GM23338 (cell line): ENCODE measurements around the gene DDIT3. TPM values are rescaled to one million over a fixed set of nuclear protein-coding genes. Genes with fewer than 3 reads are reported as not detected.

Source experiments
- ATAC-seq: fragments of 200-7000 bp; cut with Tn5 transposase; 3 replicates; pipeline ENCODE4 v1.9.1; 2020
- DNase-seq: peaks from one replicate; pipeline ENCODE4 v3.0.0-alpha.2; 2015; ENCODE audit warnings: low spot score
- H2AFZ ChIP-seq: fragments of 200-600 bp; sonication (generic); 2 replicates; pipeline ENCODE4 v1.8.0; 2016; ENCODE audit warnings: antibody characterized with exemption, mild to moderate bottlenecking, moderate library complexity
- H3F3A ChIP-seq: fragments of 200-600 bp; sonication (generic); replicated peaks from 2 replicates; pipeline ENCODE4 v1.8.0; 2017; ENCODE audit warnings: antibody characterized with exemption, mixed run types, low read depth
- H3K27ac ChIP-seq: fragments of 200-600 bp; sonication (generic); 2 replicates; pipeline ENCODE4 v1.6.1; 2016; ENCODE audit warnings: low read depth
- H3K27me3 ChIP-seq: fragments of 200-600 bp; sonication (generic); 2 replicates; pipeline ENCODE4 v1.8.0; 2016; ENCODE audit warnings: mild to moderate bottlenecking, mixed run types, moderate library complexity; ENCODE audit not compliant: insufficient read depth
- H3K36me3 ChIP-seq: fragments of 200-600 bp; sonication (generic); 2 replicates; pipeline ENCODE4 v1.8.0; 2016; ENCODE audit warnings: mild to moderate bottlenecking; ENCODE audit not compliant: insufficient read depth
- H3K4me1 ChIP-seq: fragments of 200-600 bp; sonication (generic); 2 replicates; pipeline ENCODE4 v1.8.0; 2016; ENCODE audit warnings: mild to moderate bottlenecking, moderate library complexity; ENCODE audit not compliant: insufficient read depth
- H3K4me2 ChIP-seq: fragments of 200-600 bp; sonication (generic); 2 replicates; pipeline ENCODE4 v1.7.1; 2017; ENCODE audit warnings: mixed run types
- H3K4me3 ChIP-seq: fragments of 200-600 bp; sonication (generic); 2 replicates; pipeline ENCODE4 v1.6.1; 2016; ENCODE audit warnings: mixed run types
- H3K79me2 ChIP-seq: fragments of 200-600 bp; sonication (generic); replicated peaks from 2 replicates; pipeline ENCODE4 v1.8.0; 2017; ENCODE audit warnings: mild to moderate bottlenecking; ENCODE audit not compliant: insufficient read depth
- H3K9me2 ChIP-seq: fragments of 200-600 bp; sonication (generic); 2 replicates; pipeline ENCODE4 v1.8.0; 2017; ENCODE audit not compliant: insufficient read depth
- H4K20me1 ChIP-seq: fragments of 200-600 bp; sonication (generic); replicated peaks from 2 replicates; pipeline ENCODE4 v1.8.0; 2017; ENCODE audit warnings: mild to moderate bottlenecking; ENCODE audit not compliant: insufficient read depth
- H3K27ac Mint-ChIP-seq: 2 replicates; pipeline ENCODE4 v1.8.0; 2020; ENCODE audit warnings: inconsistent platforms, mild to moderate bottlenecking, moderate library complexity, mixed read lengths
- H3K27me3 Mint-ChIP-seq: 3 replicates; pipeline ENCODE4 v1.8.0; 2022; ENCODE audit warnings: low read depth, mild to moderate bottlenecking, moderate library complexity, mixed read lengths, inconsistent platforms; ENCODE audit not compliant: insufficient read depth, poor library complexity
- H3K36me3 Mint-ChIP-seq: 3 replicates; pipeline ENCODE4 v1.8.0; 2021; ENCODE audit warnings: low read depth, mild to moderate bottlenecking, inconsistent platforms, moderate library complexity, mixed read lengths
- H3K4me1 Mint-ChIP-seq: 3 replicates; pipeline ENCODE4 v1.8.0; 2020; ENCODE audit warnings: mild to moderate bottlenecking, inconsistent platforms, mixed read lengths
- H3K4me3 Mint-ChIP-seq: 3 replicates; pipeline ENCODE4 v1.8.0; 2021; ENCODE audit warnings: moderate library complexity, mild to moderate bottlenecking, inconsistent platforms, mixed read lengths
- H3K9me3 Mint-ChIP-seq: 3 replicates; pipeline ENCODE4 v1.8.0; 2020; ENCODE audit warnings: moderate library complexity, mild to moderate bottlenecking, inconsistent platforms, mixed read lengths
- CREB1 ChIP-seq: fragments of 250-450 bp; sonication (Bioruptor Pico); IDR thresholded peaks from 2 replicates; pipeline ENCODE4 v1.5.0; 2020; ENCODE audit warnings: low read depth, mild to moderate bottlenecking, moderate library complexity
- CTCF ChIP-seq, 2 experiments: fragments of 200-600 bp in 1 of 2; sonication (generic) in 1 of 2; conservative IDR thresholded peaks; 2 replicates each; pipeline versions ENCODE4 v1.5.1 to v1.6.1; 2016 to 2017; ENCODE audit warnings: antibody characterized with exemption in 2 of 2, low read depth in 2 of 2, mild to moderate bottlenecking in 2 of 2, moderate library complexity in 1 of 2
- ETS1 ChIP-seq: IDR thresholded peaks from 2 replicates; pipeline ENCODE4 v1.6.1; 2016; ENCODE audit warnings: antibody characterized with exemption
- EZH2 ChIP-seq: fragments of 200-600 bp; sonication (generic); IDR thresholded peaks from one replicate; pipeline ENCODE4 v1.8.0; 2017; ENCODE audit warnings: antibody characterized with exemption, mild to moderate bottlenecking, low read depth; ENCODE audit not compliant: unreplicated experiment
- EZH2phosphoT487 ChIP-seq: fragments of 200-600 bp; sonication (generic); IDR thresholded peaks from one replicate; pipeline ENCODE4 v1.8.1; 2018; ENCODE audit warnings: antibody characterized with exemption; ENCODE audit not compliant: unreplicated experiment
- JUNB ChIP-seq: IDR thresholded peaks from one replicate; pipeline ENCODE4 v1.6.1; 2016; ENCODE audit warnings: antibody characterized with exemption; ENCODE audit not compliant: unreplicated experiment
- NANOG ChIP-seq: IDR thresholded peaks from 2 replicates; pipeline ENCODE4 v1.6.1; 2016; ENCODE audit warnings: antibody characterized with exemption, borderline replicate concordance
- POLR2AphosphoS5 ChIP-seq: IDR thresholded peaks from 2 replicates; pipeline ENCODE4 v1.6.1; 2016; ENCODE audit warnings: antibody characterized with exemption, low read depth
- REST ChIP-seq: IDR thresholded peaks from one replicate; pipeline ENCODE4 v1.6.1; 2018; ENCODE audit warnings: antibody characterized with exemption; ENCODE audit not compliant: unreplicated experiment
- STAT1 ChIP-seq: IDR thresholded peaks from one replicate; pipeline ENCODE4 v1.6.1; 2016; ENCODE audit warnings: antibody characterized with exemption; ENCODE audit not compliant: unreplicated experiment
- ZNF114 ChIP-seq: fragments of 250-450 bp; sonication (Bioruptor Pico); IDR thresholded peaks from 2 replicates; pipeline ENCODE4 v1.5.0; 2020; ENCODE audit warnings: mild to moderate bottlenecking, moderate library complexity
- ZNF331 ChIP-seq: fragments of 250-450 bp; sonication (Bioruptor Pico); IDR thresholded peaks from 2 replicates; pipeline ENCODE4 v1.5.0; 2020; ENCODE audit warnings: low read depth, mild to moderate bottlenecking, moderate library complexity
- polyA plus RNA-seq: library from polyadenylated mRNA; unstranded; fragments of >200 nt; fragmentation: Nextera tagmentation; extraction: Ambion mirVana; gene quantifications from 2 replicates; pipeline ENCODE4 v1.2.1, GENCODE V29; 2016
- total RNA-seq: library from RNA; depleted of rRNA; stranded (reverse); fragments of >200 nt; shearing (Covaris generic); gene quantifications from 2 replicates; pipeline ENCODE4 v1.2.3, GENCODE V29; 2014
- TF ChIP-seq, protein P1 (sequence below): fragments of 250-450 bp; sonication (Bioruptor Pico); IDR thresholded peaks from 2 replicates; pipeline ENCODE4 v1.5.0; 2020; ENCODE audit warnings: mild to moderate bottlenecking, moderate library complexity

Gene DDIT3
- total and polyA plus RNA-seq, 2 experiments from 2014 or later, result 3.9 to 12.5 TPM

GRCh38 chr12:57529831-57530230, 9.5 kb upstream of the DDIT3 start:
- Mint-ChIP-seq H3K27me3 (peaks cover 13% of the 10 kb centered on the region), H3K36me3 (peaks cover 64% of the 10 kb centered on the region), H3K9me3 (no peaks in the 10 kb centered on the region), H3K4me1 (peaks cover 14% of the 10 kb centered on the region), H3K4me3 (no peak overlapping the region; the same call in 2 of the 3 replicates), H3K27ac (no peak overlapping the region; the same call in 1 of the 2 replicates)
- ATAC-seq, result no peak
- Histone ChIP-seq H3K9me2 (no peaks in the 10 kb centered on the region), H3F3A (0 out of 2 replicates have a peak, but pooled peaks cover 8% of the 10 kb centered on the region), H3K27me3 (no peaks in the 10 kb centered on the region), H3K4me1 (peaks cover 4% of the 10 kb centered on the region; the same call in 1 of the 2 replicates), H3K27ac (no peak overlapping the region), H2AFZ (no peak overlapping the region), H3K4me3 (no peak overlapping the region), H3K4me2 (no peak overlapping the region), H3K36me3 (peaks cover 20% of the 10 kb centered on the region), H3K79me2 (no peaks in the 10 kb centered on the region), H4K20me1 (peaks cover 8% of the 10 kb centered on the region)
- no peak for DNase-seq
- TF ChIP-seq ZNF331 (CRISPR knock-in tag), result no peak
- no peak for TF ChIP-seq REST
- TF ChIP-seq EZH2, result no peak
- TF ChIP-seq ETS1, result no peak
- TF ChIP-seq CTCF (conservative IDR thresholded peaks at IDR 0.05; ENCODE audit: low read depth in 2 of 2), result no peak
- no peak for TF ChIP-seq NANOG
- TF ChIP-seq, protein P1, sequence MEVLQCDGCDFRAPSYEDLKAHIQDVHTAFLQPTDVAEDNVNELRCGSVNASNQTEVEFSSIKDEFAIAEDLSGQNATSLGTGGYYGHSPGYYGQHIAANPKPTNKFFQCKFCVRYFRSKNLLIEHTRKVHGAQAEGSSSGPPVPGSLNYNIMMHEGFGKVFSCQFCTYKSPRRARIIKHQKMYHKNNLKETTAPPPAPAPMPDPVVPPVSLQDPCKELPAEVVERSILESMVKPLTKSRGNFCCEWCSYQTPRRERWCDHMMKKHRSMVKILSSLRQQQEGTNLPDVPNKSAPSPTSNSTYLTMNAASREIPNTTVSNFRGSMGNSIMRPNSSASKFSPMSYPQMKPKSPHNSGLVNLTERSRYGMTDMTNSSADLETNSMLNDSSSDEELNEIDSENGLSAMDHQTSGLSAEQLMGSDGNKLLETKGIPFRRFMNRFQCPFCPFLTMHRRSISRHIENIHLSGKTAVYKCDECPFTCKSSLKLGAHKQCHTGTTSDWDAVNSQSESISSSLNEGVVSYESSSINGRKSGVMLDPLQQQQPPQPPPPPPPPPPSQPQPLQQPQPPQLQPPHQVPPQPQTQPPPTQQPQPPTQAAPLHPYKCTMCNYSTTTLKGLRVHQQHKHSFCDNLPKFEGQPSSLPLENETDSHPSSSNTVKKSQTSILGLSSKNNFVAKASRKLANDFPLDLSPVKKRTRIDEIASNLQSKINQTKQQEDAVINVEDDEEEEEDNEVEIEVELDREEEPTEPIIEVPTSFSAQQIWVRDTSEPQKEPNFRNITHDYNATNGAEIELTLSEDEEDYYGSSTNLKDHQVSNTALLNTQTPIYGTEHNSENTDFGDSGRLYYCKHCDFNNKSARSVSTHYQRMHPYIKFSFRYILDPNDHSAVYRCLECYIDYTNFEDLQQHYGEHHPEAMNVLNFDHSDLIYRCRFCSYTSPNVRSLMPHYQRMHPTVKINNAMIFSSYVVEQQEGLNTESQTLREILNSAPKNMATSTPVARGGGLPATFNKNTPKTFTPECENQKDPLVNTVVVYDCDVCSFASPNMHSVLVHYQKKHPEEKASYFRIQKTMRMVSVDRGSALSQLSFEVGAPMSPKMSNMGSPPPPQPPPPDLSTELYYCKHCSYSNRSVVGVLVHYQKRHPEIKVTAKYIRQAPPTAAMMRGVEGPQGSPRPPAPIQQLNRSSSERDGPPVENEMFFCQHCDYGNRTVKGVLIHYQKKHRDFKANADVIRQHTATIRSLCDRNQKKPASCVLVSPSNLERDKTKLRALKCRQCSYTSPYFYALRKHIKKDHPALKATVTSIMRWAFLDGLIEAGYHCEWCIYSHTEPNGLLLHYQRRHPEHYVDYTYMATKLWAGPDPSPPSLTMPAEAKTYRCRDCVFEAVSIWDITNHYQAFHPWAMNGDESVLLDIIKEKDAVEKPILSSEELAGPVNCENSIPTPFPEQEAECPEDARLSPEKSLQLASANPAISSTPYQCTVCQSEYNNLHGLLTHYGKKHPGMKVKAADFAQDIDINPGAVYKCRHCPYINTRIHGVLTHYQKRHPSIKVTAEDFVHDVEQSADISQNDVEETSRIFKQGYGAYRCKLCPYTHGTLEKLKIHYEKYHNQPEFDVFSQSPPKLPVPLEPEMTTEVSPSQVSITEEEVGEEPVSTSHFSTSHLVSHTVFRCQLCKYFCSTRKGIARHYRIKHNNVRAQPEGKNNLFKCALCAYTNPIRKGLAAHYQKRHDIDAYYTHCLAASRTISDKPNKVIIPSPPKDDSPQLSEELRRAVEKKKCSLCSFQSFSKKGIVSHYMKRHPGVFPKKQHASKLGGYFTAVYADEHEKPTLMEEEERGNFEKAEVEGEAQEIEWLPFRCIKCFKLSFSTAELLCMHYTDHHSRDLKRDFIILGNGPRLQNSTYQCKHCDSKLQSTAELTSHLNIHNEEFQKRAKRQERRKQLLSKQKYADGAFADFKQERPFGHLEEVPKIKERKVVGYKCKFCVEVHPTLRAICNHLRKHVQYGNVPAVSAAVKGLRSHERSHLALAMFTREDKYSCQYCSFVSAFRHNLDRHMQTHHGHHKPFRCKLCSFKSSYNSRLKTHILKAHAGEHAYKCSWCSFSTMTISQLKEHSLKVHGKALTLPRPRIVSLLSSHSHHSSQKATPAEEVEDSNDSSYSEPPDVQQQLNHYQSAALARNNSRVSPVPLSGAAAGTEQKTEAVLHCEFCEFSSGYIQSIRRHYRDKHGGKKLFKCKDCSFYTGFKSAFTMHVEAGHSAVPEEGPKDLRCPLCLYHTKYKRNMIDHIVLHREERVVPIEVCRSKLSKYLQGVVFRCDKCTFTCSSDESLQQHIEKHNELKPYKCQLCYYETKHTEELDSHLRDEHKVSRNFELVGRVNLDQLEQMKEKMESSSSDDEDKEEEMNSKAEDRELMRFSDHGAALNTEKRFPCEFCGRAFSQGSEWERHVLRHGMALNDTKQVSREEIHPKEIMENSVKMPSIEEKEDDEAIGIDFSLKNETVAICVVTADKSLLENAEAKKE (CRISPR knock-in tag), result no peak
- no peak for TF ChIP-seq EZH2phosphoT487
- TF ChIP-seq CREB1 (CRISPR knock-in tag), result no peak
- no peak for TF ChIP-seq STAT1
- TF ChIP-seq POLR2AphosphoS5, result no peak
- no peak for TF ChIP-seq JUNB
- TF ChIP-seq ZNF114 (CRISPR knock-in tag), result no peak
